ENCODE data around the gene WNT11.

The WNT11 gene

GRCh38 chr11:76212086-76213035, 6.1 kb upstream of the WNT11 start:
- Histone ChIP-seq H3K4me3 (no peak overlapping the region), H3K27ac (no peak overlapping the region)
- DNase-seq (ENCODE audit: low spot score) = no peak
- no peak for TF ChIP-seq CTCF (IDR thresholded peaks at IDR 0.05)

- peak overlapping the region in 1 of 2 donors; percentile 64 for H3K27ac ChIP-seq
Measured at GRCh38 chr11:76210931-76211851, 4.9 kb upstream of the WNT11 start.

GRCh38 chr11:76209973-76210930, 4.0 kb upstream of the WNT11 start:
- peak overlapping the region; percentile 72 for H3K4me3 ChIP-seq
- TF ChIP-seq CTCF (IDR thresholded peaks at IDR 0.05) = no peak
- no peak for DNase-seq (ENCODE audit: low spot score)
- peak overlapping the region; percentile 19 to 64 for H3K27ac ChIP-seq

More at GRCh38 chr11:76210931-76211851, 4.9 kb upstream of the WNT11 start:
- peak overlapping the region; percentile 72 for H3K4me3 ChIP-seq
- TF ChIP-seq CTCF (IDR thresholded peaks at IDR 0.05) = no peak
- DNase-seq (ENCODE audit: low spot score) = no peak

- Histone ChIP-seq H3K4me3 (peak overlapping the region; percentile 72), H3K27ac (peak overlapping the region in 1 of 2 donors; percentile 64)
- no peak for DNase-seq (ENCODE audit: low spot score)
- TF ChIP-seq CTCF (IDR thresholded peaks at IDR 0.05) = no peak
Measured at GRCh38 chr11:76209375-76209972, 3.2 kb upstream of the WNT11 start.

GRCh38 chr11:76208438-76209374, 2.4 kb upstream of the WNT11 start:
- TF ChIP-seq CTCF (IDR thresholded peaks at IDR 0.05) = peak; percentile 85
- Histone ChIP-seq H3K4me3 (peak overlapping the region; percentile 72), H3K27ac (peak overlapping the region in 1 of 2 donors; percentile 64)
- peak; percentile 87 for DNase-seq (ENCODE audit: low spot score)
